ENCODE data around the gene EEFSEC.
"Not testable (repeated sequence)": the region's sequence is repeated elsewhere in the genome, so short reads cannot be mapped to it uniquely, and the experiment has no call there.

The EEFSEC gene

GRCh38 chr3:128151758-128152274 lies 1.5 kb upstream of the EEFSEC start:
- intact Hi-C loops (cut with DNase I), result loop anchor here (10.0 kb wide), 1 partner anchor 77 kb away; no protein-coding TSS in a partner anchor

GRCh38 chr3:128152419-128153155 lies 694 bp upstream of the EEFSEC start:
- no peak for DNase-seq
- intact Hi-C loops (cut with DNase I), result loop anchor here (1.0 to 10.0 kb wide), 2 partner anchors 29 to 78 kb away; partner anchors contain the start of gene RUVBL1

More at GRCh38 chr3:128151758-128152274, 1.5 kb upstream of the EEFSEC start:
- DNase-seq, result no peak

GRCh38 chr3:128154354-128154753 lies 1.1 kb downstream of the EEFSEC start:
- intact Hi-C loops (cut with DNase I), result loop anchor here (10.0 kb wide), 1 partner anchor 80 kb away; no protein-coding TSS in a partner anchor

DNA sequence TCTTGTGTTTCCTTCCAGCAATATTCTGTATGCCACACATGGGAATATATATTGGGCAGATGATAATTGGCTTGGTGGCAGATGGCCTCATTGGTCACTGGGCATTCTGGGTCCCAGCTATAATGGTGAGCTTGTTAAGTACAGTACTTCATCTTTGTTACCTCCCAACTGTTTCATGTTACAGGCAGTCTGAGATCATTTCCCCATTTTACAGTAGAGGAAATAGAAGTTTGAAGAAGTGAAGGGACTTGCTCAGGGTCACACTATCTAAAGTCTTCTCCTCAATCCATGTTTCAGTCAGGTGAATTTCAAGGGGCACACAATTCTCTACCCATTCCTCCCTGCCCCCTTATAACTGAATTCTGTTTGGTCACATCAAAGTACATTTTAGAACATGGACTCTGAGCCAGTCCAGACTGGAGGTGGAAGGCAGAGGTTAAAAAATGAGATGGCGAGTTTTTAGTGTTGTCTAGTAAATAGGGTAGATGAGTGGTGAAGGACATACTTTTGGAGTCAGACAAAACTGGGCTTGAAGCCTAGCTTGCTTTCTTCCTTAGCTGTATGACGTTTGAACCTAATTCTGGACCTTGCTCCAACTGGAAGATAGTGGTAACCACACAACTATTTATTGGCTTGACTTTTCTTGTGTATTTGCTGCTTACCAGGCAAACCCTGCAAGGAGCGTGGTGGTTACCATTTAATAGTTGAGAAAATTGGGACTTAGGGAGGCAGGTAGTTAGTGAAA lies 2.5 kb downstream of the EEFSEC start:
- intact Hi-C loops (cut with DNase I), result loop anchor here (10.0 kb wide), 1 partner anchor 81 kb away; no protein-coding TSS in a partner anchor
- no peak for DNase-seq

More at GRCh38 chr3:128154354-128154753, 1.1 kb downstream of the EEFSEC start:
- DNase-seq, result not testable (repeated sequence)

DNA sequence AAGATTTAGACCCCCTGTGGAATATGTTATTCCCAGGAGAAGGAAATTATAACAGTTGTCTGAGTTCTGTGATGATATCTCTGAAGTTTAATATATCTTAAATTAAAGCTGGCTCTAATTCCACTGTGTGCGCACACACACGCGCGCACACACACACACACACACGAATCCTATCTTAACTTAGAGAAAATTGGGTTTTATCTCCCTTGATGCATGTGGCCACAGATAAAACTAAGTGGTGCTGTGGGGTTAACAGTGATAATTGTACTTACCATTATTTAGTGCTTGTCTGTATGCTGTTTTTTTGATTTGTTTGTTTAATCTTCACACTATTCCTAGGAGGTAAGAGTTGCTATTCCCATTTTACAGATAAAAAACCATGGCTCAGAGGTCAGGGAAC lies 7.4 kb downstream of the EEFSEC start:
- intact Hi-C loops (cut with DNase I), result no loop called here

GRCh38 chr3:128163432-128163831 lies 10.2 kb downstream of the EEFSEC start:
- intact Hi-C loops (cut with DNase I), result no loop called here

More for the DNA sequence above, 7.4 kb downstream of the EEFSEC start:
- no peak for DNase-seq

DNA sequence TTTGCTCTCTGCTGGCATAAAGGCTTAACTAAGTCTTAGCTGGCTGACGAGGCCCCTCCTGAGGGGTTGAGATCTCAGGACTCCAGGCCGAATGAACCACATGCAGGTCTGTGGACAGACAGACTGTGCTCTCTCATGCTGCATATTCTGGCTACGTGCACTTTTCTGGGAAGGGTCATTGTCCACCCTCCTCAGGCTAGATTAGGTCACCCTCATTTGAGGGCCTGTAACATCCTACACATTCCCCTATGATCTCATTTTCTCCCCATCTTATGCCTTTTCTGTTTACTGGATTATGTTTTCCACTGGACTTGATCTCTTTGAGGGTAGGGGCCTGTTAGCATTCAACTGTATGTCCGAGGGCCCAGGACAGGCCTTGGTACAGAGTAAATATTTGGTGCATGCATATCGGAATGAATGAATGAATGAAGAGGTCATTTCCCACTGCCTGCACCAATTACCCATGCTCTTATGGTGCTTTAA lies 13.7 kb downstream of the EEFSEC start:
- intact Hi-C loops (cut with DNase I), result no loop called here
- DNase-seq, result no peak

More at GRCh38 chr3:128163432-128163831, 10.2 kb downstream of the EEFSEC start:
- DNase-seq, result no peak

GRCh38 chr3:128167646-128167972 lies 14.3 kb downstream of the EEFSEC start:
- intact Hi-C loops (cut with DNase I), result no loop called here
- no peak for DNase-seq

DNA sequence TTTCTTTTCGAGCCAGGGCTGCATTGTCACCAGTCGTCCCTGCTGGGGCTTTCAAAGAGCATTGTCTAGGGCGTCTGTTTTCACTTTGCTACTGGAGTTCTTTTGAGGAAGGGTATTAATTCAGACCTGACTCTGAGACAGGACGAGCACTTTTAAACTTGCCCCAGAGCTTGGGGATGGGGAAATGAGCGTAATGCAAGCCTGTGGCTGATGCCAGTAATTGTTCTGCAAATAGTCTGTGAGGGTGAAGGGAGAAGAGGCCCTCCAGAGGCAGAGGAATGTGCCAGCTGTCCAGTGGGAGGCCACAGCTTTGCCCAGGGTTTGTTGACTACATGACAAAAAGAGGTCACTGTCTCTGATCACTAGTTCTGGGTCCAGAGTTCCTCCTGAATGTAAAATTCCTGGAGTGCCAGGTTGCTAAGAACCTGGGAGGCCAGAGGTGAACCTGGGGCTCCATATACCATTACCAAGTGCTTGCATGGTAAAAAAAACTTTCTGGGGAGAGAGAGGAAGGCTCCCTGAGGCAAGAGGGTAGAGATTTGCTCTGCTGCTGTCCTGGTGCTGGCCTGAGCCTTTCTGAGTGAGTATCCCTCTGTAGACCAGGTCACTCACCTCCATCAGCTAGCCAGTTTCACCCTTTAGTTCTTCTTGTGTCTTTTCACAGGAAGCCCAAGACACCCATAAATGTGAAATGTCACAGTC lies 14.8 kb downstream of the EEFSEC start:
- intact Hi-C loops (cut with DNase I), result no loop called here
- DNase-seq, result peak in 1 of 10 donors; percentile 80

GRCh38 chr3:128168836-128169235 lies 15.6 kb downstream of the EEFSEC start:
- intact Hi-C loops (cut with DNase I), result no loop called here
- DNase-seq, result no peak

DNA sequence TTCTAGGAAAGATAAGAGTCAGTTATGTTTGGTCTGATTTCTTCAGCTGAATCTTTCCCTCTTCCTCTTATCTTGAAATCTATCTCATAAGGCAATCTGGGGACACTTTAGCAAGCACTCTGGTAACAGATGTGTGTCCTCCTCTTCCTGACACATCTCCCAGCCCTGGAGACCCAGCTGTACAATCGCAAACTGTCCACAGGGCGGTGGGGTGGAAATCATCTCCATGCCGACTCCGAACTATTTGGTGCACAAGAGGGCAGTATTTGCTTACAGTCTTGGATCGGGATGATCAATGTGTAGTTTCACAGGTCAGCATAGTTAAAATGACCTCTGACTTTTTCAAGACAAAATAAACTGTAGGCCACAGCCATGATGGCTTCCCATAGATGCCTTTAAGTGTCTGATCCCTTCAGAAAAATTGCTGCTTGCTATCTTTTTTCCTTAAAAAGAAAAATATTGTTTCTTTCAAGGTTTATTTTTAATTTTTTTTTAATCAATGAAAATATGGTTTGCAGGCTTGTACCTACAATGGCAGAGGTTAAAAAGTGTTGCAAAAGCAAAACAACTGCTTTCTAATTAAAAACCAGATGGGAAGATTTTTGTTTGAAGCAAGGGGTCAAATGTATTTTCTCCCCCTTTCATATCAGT lies 17.7 kb downstream of the EEFSEC start:
- DNase-seq, result peak in 7 of 10 donors; percentile 36 to 92 (median 60)
- intact Hi-C loops (cut with DNase I), result loop anchor here (5.0 kb wide), 3 partner anchors 151 to 411 kb away; no protein-coding TSS in a partner anchor

DNA sequence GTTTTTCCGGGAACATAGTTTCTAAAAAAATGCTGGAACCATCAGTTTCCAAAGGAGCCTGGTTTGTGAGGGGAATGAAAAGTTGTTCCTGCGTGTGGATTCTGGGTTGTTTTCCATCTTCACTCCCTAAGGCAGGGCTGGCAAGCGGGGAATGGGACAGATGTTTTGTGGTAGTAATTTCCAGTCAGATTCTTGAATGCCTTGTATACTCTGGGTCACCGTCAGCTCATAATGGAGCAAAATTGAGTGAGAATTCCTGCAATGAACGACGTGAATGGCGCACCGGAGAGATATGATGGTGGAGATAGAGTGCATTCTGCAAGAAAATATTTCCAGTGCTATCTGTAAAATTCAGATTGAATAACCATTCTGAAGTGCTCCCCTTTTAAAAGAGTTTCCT lies 19.9 kb downstream of the EEFSEC start:
- no peak for DNase-seq

GRCh38 chr3:128173849-128174248 lies 20.6 kb downstream of the EEFSEC start:
- intact Hi-C loops (cut with DNase I), result loop anchor here (5.0 kb wide), 3 partner anchors 148 to 408 kb away; no protein-coding TSS in a partner anchor
- no peak for DNase-seq

More for the DNA sequence above, 19.9 kb downstream of the EEFSEC start:
- intact Hi-C loops (cut with DNase I), result loop anchor here (5.0 kb wide), 3 partner anchors 149 to 409 kb away; no protein-coding TSS in a partner anchor

GRCh38 chr3:128174675-128175590 lies 21.7 kb downstream of the EEFSEC start:
- no peak for DNase-seq
- intact Hi-C loops (cut with DNase I), result loop anchor here (5.0 kb wide), 3 partner anchors 147 to 407 kb away; no protein-coding TSS in a partner anchor

DNA sequence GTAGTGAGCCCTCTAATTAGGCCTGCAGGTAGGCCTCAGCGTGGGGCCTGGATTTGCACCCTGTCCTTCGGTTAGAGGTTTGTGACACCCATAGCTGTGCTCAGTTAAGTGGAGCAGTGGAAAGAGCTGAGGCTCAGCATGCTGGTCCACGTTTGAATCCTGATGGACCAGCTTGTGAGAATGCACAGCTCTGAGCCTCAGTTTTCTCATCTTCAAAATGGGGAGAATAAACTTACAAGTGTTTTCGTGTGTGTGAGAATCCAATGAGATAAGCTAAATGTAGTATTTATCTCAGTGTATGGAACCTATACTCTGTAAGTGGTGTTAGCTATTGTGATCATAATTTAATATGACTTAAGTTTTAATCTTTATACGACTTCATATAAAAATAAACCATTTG lies 22.5 kb downstream of the EEFSEC start:
- no peak for DNase-seq
- intact Hi-C loops (cut with DNase I), result no loop called here

DNA sequence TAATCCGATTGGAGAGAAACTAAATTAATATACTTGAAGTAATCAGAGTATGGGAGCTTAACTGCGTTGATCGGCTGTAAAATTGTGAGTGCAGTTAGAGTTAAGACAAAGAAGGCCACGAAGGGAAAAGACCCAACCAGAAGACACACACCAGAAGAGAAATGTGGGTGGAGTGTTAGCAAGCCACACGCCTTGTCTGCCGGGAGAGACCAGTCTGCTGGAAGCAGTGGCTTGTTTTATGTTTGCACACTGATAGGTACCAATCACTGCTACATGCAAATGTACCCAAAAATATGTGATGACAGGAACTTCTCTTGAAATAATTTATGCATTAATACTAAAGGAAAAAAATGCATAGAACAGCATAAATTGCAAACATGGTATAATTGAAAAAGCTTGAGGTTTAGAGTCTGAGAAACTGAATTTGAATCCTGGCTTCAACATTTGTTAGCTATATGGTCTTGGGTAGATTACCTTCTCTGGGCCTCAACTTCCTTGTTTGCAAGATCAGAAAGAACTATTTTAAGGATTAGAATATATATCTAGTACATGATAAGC lies 23.1 kb downstream of the EEFSEC start:
- intact Hi-C loops (cut with DNase I), result no loop called here
- no peak for DNase-seq

GRCh38 chr3:128177865-128178264 lies 24.6 kb downstream of the EEFSEC start:
- no peak for DNase-seq
- intact Hi-C loops (cut with DNase I), result no loop called here

DNA sequence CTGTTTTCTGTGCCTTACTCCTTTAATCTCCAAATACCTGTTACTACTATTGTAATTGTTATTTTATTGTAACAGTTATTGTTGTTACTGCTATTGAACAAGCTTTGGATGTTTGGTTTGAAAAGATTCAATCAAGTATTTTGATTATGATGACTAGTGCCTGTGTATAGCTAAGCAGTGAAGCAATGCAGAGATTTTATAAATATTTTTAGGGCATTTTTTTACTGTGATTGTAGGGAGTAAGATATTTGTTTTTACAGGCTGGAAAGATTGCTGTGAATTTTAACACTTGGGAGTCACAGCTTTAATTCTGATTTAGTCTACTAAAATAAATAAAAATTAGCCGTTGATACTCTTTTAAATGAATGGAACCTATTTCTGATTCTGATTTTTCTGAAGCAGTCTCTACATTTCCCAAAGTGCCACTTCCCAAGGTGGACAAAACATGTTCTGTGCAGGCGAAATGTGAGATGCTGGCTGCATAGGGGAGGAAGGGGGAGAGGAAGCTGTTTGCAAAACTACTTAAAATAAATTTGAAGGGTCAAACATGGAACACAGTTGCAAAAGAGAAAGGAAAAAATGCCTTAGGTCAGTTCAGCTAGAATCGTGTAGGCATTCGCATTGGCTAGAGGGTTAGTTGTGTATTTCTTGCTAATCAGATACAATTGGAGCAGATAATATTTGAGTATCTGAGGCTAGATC lies 25.7 kb downstream of the EEFSEC start:
- no peak for DNase-seq
- intact Hi-C loops (cut with DNase I), result no loop called here

Data from posterior cingulate gyrus (tissue), 11 donors.